Activated CD8-positive, alpha-beta memory T cell treated with anti-CD3 and anti-CD28 coated beads, Interleukin-2, amount 50 U/mL, for 1 hour (primary cell): ENCODE results near the gene EFNA4.

Experiments used
- DNase-seq: peaks from one replicate; pipeline ENCODE4 v3.0.0-alpha.2; 2020; ENCODE audit errors: extremely low read depth

EFNA4 gene, protein sequence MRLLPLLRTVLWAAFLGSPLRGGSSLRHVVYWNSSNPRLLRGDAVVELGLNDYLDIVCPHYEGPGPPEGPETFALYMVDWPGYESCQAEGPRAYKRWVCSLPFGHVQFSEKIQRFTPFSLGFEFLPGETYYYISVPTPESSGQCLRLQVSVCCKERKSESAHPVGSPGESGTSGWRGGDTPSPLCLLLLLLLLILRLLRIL

GRCh38 chr1:155063550-155064110, at the start of gene EFNA4:
Gene EFNA4 (plus strand): TSS chr1:155063740. CDS start chr1:155063824, 84 bp downstream.
- peak; percentile 54 for DNase-seq

GRCh38 chr1:155014709-155015508, 48.6 kb upstream of the EFNA4 start:
- no peak for DNase-seq

GRCh38 chr1:155015527-155016230, 47.9 kb upstream of the EFNA4 start:
- no peak for DNase-seq

GRCh38 chr1:155016231-155016831, 47.2 kb upstream of the EFNA4 start:
- DNase-seq, result no peak

- DNase-seq, result peak; percentile 55
These were observed 46.2 kb upstream of the EFNA4 start for GRCh38 chr1:155017041-155017945.

- DNase-seq, result no peak
These were observed 45.6 kb upstream of the EFNA4 start for GRCh38 chr1:155017946-155018316.

GRCh38 chr1:155018617-155019348, 44.8 kb upstream of the EFNA4 start:
- DNase-seq, result no peak

GRCh38 chr1:155019377-155020245, 43.9 kb upstream of the EFNA4 start:
- DNase-seq, result no peak

- no peak for DNase-seq
These were observed 41.2 kb upstream of the EFNA4 start for GRCh38 chr1:155022136-155022926.

DNA sequence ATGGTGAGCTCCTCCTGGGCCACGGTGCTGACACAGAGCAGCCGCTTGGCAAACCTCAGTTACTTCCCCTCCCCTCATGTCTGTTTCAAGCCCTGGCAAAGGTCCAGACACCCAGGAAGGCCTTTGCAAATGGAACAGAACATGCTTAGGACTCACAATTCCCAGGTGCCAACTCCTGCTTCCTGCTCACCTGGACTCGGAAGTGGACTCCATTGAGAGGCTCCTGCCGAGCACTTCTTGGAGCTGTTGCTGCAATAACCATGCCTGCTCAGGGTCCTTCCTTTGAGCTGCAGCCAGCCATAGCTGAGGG, 40.7 kb upstream of the EFNA4 start:
- DNase-seq, result no peak

GRCh38 chr1:155023627-155024026, 39.9 kb upstream of the EFNA4 start:
- no peak for DNase-seq

- DNase-seq, result no peak
These were observed 39.2 kb upstream of the EFNA4 start for GRCh38 chr1:155024315-155024714.

DNA sequence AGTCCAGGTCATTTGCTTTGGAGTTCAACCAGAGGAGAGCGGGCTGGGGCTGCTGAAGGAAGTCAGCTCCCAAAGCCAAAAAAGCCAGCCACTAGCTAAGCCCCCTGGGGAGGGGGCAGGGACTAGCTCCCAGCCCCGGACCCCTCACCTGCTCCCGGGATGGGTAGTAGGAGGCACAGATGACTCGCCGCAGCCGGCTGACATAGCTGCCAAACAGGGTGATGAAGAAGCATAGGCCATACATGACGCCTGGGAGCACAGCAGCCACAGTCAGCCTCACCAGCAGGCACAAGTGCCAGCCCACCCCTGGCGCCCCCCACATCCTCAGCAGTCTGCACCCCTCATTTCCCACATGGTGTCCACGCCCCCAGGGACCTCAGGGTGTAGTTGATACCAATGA, 37.4 kb upstream of the EFNA4 start:
- DNase-seq, result no peak

DNA sequence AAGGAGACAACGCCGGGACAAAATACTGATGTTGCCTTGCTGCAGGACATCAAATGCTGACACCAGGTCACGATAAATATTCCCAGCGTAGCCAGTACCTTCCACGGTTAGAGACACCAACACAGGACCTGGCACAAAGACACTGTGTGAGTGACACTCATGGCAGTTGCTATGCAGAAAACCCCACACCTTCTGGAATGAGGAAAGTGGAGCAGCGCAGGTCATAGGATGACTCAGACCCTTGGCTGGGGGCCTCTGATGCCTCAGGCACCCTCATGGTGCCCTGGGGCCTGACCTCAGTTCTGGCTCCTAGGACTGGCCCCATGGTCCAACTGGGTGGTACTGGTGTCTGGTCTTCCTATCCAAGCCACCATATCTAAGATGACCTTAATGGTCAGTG, 37.0 kb upstream of the EFNA4 start:
- DNase-seq, result no peak

GRCh38 chr1:155029513-155030242, 33.9 kb upstream of the EFNA4 start:
- DNase-seq, result no peak

DNA sequence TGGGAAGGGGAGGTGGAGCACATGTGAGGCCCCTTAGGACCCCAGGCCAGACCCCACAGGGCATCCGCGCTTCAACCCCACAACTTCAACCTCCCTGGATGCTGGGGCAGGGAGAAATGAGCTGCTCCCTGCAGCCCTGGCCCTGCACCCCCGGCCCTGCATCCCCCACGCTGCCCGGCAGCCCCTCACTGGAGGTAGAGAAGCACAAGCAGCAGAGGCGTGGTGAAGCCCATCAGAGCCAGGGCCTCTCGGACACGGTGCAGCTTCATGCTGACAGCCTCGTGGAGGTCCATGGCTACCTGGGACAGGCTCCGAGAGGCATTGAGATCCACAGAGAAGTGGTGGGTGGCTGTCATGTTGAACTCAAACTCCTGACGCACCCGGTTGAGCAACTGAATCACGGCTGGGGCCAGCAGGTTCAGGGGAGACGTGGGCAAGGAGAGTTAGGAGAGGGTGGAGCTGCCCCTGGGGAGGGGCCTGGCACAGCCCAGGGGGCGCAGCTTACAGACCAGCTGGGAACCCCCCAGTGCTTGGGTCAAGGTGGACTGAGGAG, 33.2 kb upstream of the EFNA4 start:
- DNase-seq, result no peak

DNA sequence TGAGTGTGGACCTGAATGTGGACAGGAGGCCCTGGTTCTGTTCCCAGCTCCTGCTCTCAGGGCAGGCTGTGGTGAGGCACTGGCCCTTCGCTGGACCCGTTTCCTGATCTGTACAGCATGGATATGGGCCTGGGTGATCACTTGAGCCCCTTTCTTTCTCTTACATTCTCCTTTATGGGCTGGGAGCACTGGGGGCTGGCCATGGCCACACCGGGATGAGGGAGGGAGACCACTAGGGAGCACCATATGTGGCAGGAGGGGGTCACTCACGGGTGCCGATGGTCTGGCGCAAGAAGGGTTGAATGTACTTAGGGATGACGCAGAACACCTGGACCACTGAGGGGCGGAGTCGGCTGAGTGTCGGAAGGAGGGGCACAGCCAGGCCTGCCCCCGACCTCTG, 32.6 kb upstream of the EFNA4 start:
- DNase-seq, result no peak

DNA sequence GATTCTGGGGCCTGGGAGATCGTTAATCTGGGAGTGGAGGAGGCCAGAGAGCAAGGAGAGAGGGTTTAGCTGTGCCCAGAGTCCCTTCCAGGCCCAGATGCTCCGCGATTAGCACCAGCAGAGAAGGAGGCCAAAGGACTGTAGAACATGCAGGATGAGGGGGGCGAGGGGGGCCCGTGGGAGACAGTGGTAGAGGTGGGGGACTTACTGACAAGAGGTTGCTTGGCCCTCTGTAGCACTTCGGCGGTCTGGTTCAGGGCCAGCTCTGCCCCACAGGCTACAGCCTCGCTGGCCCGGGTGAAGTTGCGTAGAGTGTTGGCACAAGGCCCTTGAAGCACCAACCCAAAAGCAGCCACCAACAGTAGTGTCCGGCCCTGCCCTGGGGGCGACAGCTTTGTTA, 30.7 kb upstream of the EFNA4 start:
- no peak for DNase-seq
